HEK293 (cell line): ENCODE data around the gene LCE2A.

Source experiments
- CTCF ChIA-PET: fragments of 350-600 bp; formaldehyde crosslinking; extraction: SDS; loops from one replicate; lab custom pipeline; 2021; ENCODE audit warnings: antibody characterized with exemption; lab: Yijun Ruan, JAX
- POLR2A ChIA-PET: fragments of 300-600 bp; formaldehyde crosslinking; extraction: SDS; loops from one replicate; lab custom pipeline; 2020; ENCODE audit warnings: antibody characterized with exemption, inconsistent platforms; lab: Yijun Ruan, JAX
- H3K27ac ChIP-seq: fragments of 200-500 bp; sonication (Bioruptor generic); 2 replicates; pipeline ENCODE4 v1.5.1; 2014; ENCODE audit warnings: low read depth, low read length, control low read depth, inconsistent platforms; ENCODE audit errors: extremely low read depth
- H3K36me3 ChIP-seq, 2 experiments: fragments of 200-500 bp in 1 of 2; sonication (Bioruptor generic) in 1 of 2; 1 replicate in 1 of 2; 2 replicates in 1 of 2; pipeline ENCODE4 v1.5.1; 2014 to 2017; ENCODE audit warnings: inconsistent platforms in 2 of 2, low read length in 2 of 2; ENCODE audit not compliant: control insufficient read depth in 2 of 2, insufficient read depth in 1 of 2
- H3K4me1 ChIP-seq: fragments of 200-500 bp; sonication (Bioruptor generic); 2 replicates; pipeline ENCODE4 v1.5.1; 2014; ENCODE audit warnings: mild to moderate bottlenecking, low read length, inconsistent platforms; ENCODE audit not compliant: control insufficient read depth, insufficient read depth
- H3K4me3 ChIP-seq: 2 replicates; pipeline ENCODE4 v1.5.1; 2011; ENCODE audit warnings: low read depth, mild to moderate bottlenecking, control low read depth, low read length, moderate library complexity
- H3K9me3 ChIP-seq: fragments of 200-500 bp; sonication (Bioruptor generic); 2 replicates; pipeline ENCODE4 v1.5.1; 2014; ENCODE audit warnings: low read depth, low read length, inconsistent platforms; ENCODE audit not compliant: control insufficient read depth, insufficient read depth
- AEBP2 ChIP-seq: fragments of 450-650 bp; formaldehyde crosslinking; IDR thresholded peaks from 2 replicates; pipeline ENCODE4 v1.5.1; 2016; ENCODE audit warnings: missing biosample characterization, missing genetic modification characterization, borderline replicate concordance
- IKZF3 ChIP-seq: fragments of 450-650 bp; IDR thresholded peaks from 2 replicates; pipeline ENCODE4 v1.5.0; 2018; ENCODE audit warnings: missing biosample characterization, mild to moderate bottlenecking, missing genetic modification characterization, moderate library complexity
- MYNN ChIP-seq: fragments of 450-650 bp; formaldehyde crosslinking; IDR thresholded peaks from 2 replicates; pipeline ENCODE4 v1.5.1; 2016; ENCODE audit warnings: missing biosample characterization, missing genetic modification characterization, borderline replicate concordance
- PRDM10 ChIP-seq: fragments of 450-650 bp; formaldehyde crosslinking; IDR thresholded peaks from 2 replicates; pipeline ENCODE4 v1.5.1; 2016; ENCODE audit warnings: missing biosample characterization, missing genetic modification characterization
- RBAK ChIP-seq: fragments of 450-650 bp; formaldehyde crosslinking; IDR thresholded peaks from 2 replicates; pipeline ENCODE4 v1.5.1; 2016; ENCODE audit warnings: missing biosample characterization, missing genetic modification characterization
- SCRT1 ChIP-seq: fragments of 450-650 bp; formaldehyde crosslinking; IDR thresholded peaks from 2 replicates; pipeline ENCODE4 v1.5.1; 2016; ENCODE audit warnings: missing biosample characterization, missing genetic modification characterization, borderline replicate concordance
- YY1 ChIP-seq: fragments of 450-650 bp; formaldehyde crosslinking; IDR thresholded peaks from 2 replicates; pipeline ENCODE4 v1.5.1; 2018; ENCODE audit warnings: missing biosample characterization, missing genetic modification characterization
- ZBTB11 ChIP-seq: fragments of 450-650 bp; formaldehyde crosslinking; conservative IDR thresholded peaks from 2 replicates; pipeline ENCODE4 v1.5.1; 2016; ENCODE audit warnings: low read depth, missing biosample characterization, missing genetic modification characterization
- ZBTB20 ChIP-seq: fragments of 450-650 bp; formaldehyde crosslinking; IDR thresholded peaks from 2 replicates; pipeline ENCODE4 v1.5.1; 2016; ENCODE audit warnings: missing biosample characterization, missing genetic modification characterization
- ZBTB49 ChIP-seq: fragments of 450-650 bp; formaldehyde crosslinking; IDR thresholded peaks from 2 replicates; pipeline ENCODE4 v1.5.1; 2016; ENCODE audit warnings: missing biosample characterization, missing genetic modification characterization, low read depth
- ZFP37 ChIP-seq: fragments of 450-650 bp; formaldehyde crosslinking; IDR thresholded peaks from 2 replicates; pipeline ENCODE4 v1.5.1; 2016; ENCODE audit warnings: missing biosample characterization, missing genetic modification characterization
- ZNF112 ChIP-seq: fragments of 450-650 bp; formaldehyde crosslinking; IDR thresholded peaks from 2 replicates; pipeline ENCODE4 v1.5.0; 2017; ENCODE audit warnings: missing biosample characterization, missing genetic modification characterization
- ZNF157 ChIP-seq: fragments of 450-650 bp; formaldehyde crosslinking; IDR thresholded peaks from 2 replicates; pipeline ENCODE4 v1.5.1; 2016; ENCODE audit warnings: missing biosample characterization, missing genetic modification characterization
- ZNF292 ChIP-seq: fragments of 450-650 bp; formaldehyde crosslinking; IDR thresholded peaks from 2 replicates; pipeline ENCODE4 v1.5.1; 2016; ENCODE audit warnings: low read depth, missing biosample characterization, missing genetic modification characterization, borderline replicate concordance
- ZNF302 ChIP-seq: fragments of 450-650 bp; formaldehyde crosslinking; IDR thresholded peaks from 2 replicates; pipeline ENCODE4 v1.5.1; 2016; ENCODE audit warnings: missing biosample characterization, missing genetic modification characterization, low read depth
- ZNF366 ChIP-seq: fragments of 450-650 bp; formaldehyde crosslinking; conservative IDR thresholded peaks from 2 replicates; pipeline ENCODE4 v1.5.1; 2016; ENCODE audit warnings: missing biosample characterization, missing genetic modification characterization
- ZNF426 ChIP-seq: fragments of 450-650 bp; formaldehyde crosslinking; IDR thresholded peaks from 2 replicates; pipeline ENCODE4 v1.5.1; 2017; ENCODE audit warnings: missing biosample characterization, missing genetic modification characterization, mild to moderate bottlenecking, inconsistent platforms, moderate library complexity
- ZNF514 ChIP-seq: fragments of 450-650 bp; formaldehyde crosslinking; IDR thresholded peaks from 2 replicates; pipeline ENCODE4 v1.5.1; 2016; ENCODE audit warnings: missing biosample characterization, missing genetic modification characterization
- ZNF530 ChIP-seq: fragments of 450-650 bp; formaldehyde crosslinking; IDR thresholded peaks from 2 replicates; pipeline ENCODE4 v1.5.1; 2016; ENCODE audit warnings: low read depth, missing biosample characterization, missing genetic modification characterization
- ZNF621 ChIP-seq: fragments of 450-650 bp; formaldehyde crosslinking; IDR thresholded peaks from 2 replicates; pipeline ENCODE4 v1.5.1; 2017; ENCODE audit warnings: missing biosample characterization, missing genetic modification characterization

The LCE2A gene

GRCh38 chr1:152656459-152656858 is 41.7 kb upstream of the LCE2A start:
- no peaks in the 10 kb centered on the region for H3K9me3 ChIP-seq
- no peaks in the 10 kb centered on the region for H3K36me3 ChIP-seq
- H3K27ac ChIP-seq, result no peak overlapping the region
- H3K4me3 ChIP-seq, result no peak overlapping the region
- ChIA-PET CTCF (interaction anchor here (4.4 kb wide), 1 partner anchor 214 kb away, joined by 24 read pairs; no protein-coding TSS in a partner anchor), POLR2A (no interaction called here)
- H3K4me1 ChIP-seq, result no peaks in the 10 kb centered on the region
- TF ChIP-seq YY1 (tag by site-specific recombination) (no peak), ZNF157 (tag by site-specific recombination) (no peak), ZBTB20 (tag by site-specific recombination) (no peak), ZNF302 (tag by site-specific recombination) (no peak), ZNF621 (tag by site-specific recombination) (no peak), SCRT1 (tag by site-specific recombination) (no peak), MYNN (tag by site-specific recombination) (no peak), ZNF514 (tag by site-specific recombination) (no peak), ZNF366 (no peak), AEBP2 (no peak), ZNF112 (tag by site-specific recombination) (no peak), ZBTB49 (tag by site-specific recombination) (no peak), ZFP37 (tag by site-specific recombination) (no peak), PRDM10 (tag by site-specific recombination) (no peak), ZNF292 (tag by site-specific recombination) (no peak), ZNF530 (tag by site-specific recombination) (no peak), RBAK (tag by site-specific recombination) (no peak), ZBTB11 (tag by site-specific recombination) (no peak), ZNF426 (tag by site-specific recombination) (no peak), IKZF3 (no peak)
